GM18907 (cell line): ENCODE results near the gene LMBR1.

ENCODE experiments used
- ATAC-seq: cut with Tn5 transposase; IDR thresholded peaks from one replicate; pipeline ENCODE4 v1.9.1; 2021; ENCODE audit warnings: mild to moderate bottlenecking, moderate library complexity; ENCODE audit not compliant: unreplicated experiment

Gene LMBR1

GRCh38 chr7:156635529-156636385, 257.2 kb downstream of the LMBR1 start:
- ATAC-seq: no peak

DNA sequence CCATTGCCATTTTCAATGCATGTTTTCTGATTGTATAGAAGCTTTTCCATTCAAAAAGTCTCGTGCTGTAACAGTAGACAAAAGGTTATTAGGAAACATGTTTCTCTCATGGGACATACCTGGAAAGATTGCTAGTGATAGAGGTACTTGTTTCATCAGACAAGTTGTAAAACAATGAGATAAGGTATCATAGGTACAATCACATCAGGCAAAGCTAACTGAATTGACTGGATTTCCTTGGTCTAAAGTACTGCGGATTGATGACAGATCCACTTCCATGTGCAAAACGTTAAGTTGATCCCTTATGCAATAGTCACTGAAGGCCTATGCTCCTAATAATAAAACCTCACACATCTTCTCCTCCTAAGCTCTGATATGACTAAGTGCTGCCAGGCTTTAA, 258.9 kb downstream of the LMBR1 start:
- no peak for ATAC-seq

DNA sequence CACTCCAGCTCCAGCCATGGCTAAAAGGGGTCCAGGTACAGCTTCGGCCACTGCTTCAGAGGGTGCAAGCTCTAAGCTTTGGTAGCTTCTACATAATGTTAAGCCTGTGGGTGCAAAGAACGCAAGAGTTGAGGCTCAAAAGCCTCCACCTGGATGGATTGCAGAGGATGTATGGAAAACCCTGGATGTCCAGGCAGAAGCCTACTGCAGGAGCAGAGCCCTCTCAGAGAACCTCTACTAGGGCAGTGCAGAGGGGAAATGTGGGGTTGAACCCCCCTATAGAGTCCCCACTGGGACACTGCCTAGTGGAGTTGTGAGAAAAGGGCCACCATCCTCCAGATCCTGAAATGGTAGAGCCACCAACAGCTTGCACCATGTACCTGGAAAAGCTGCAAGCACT, 263.1 kb downstream of the LMBR1 start:
- no peak for ATAC-seq

- ATAC-seq: no peak
Measured at GRCh38 chr7:156628562-156628961, 264.4 kb downstream of the LMBR1 start.
